Amygdala (tissue), 56 donors: ENCODE results near the gene FUCA2.

Experiments used
- DNase-seq, 56 donors: peaks; one replicate each; lab custom pipeline; 2025; lab: John Stamatoyannopoulos, UW

Gene FUCA2

GRCh38 chr6:143510991-143511891 is at the start of gene FUCA2:
Gene FUCA2, minus strand, starts transcription at chr6:143511720. Its CDS starts 86 bp downstream, at chr6:143511634.
- peak; percentile 42 to 90 (median 78) for DNase-seq

DNA sequence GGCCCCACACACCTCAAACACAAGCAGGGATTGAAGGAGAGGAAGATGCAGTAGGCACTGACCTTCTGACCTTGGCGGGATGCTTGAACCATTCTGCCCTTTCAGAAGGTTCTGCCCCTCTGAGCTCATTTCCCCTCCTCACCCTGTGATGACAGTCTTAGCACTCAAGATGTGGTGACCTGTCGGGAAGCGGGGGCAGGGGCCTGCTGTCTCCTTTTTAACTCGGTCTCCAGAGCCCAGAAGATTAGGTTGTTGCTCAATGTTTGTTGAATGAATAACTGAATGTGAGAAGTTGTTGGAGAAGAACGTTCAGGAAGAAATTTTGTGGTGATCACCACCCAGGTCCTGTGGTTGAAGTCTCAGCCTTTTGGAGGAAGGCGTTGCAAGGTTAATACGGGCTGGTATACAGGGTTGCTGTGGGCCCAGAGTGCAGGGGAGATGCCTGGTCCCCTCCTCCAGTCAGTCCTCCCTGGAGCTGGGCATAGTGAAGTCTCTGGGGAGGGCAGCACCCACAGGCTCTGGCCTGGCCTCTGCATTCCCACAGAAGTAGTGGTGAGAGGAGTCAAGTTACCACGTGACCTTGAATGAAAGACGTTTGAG is 49.7 kb upstream of the FUCA2 start:
- no peak for DNase-seq

DNA sequence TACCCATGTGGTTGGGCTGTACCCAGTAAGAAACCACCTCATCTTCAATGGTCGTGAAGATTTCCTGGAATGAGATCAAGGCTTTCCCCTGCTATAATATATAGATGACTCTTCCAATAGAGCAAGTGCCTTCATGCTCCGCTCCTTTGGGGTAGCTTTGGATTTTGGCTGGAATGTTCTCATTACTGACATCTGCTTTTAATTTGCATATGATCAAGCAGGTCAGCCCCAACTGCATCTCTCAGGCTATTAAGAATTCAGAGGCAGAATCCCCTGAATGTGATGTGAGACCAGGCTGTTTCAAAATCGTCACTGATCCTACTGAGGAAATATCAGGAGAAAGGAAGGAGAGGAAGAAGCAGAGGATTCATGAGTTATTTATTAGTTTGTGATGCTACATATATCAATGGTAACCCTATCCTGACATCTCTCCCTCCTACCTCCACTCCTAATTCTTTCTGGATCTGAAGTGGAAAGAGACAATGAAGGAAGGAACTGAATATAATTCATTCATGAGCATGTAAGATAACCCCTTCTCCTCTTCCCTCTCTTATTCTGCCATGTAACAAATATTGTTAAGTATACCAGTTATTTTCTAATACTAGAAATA is 47.6 kb upstream of the FUCA2 start:
- DNase-seq, result no peak

GRCh38 chr6:143556529-143556928 is 45.0 kb upstream of the FUCA2 start:
- DNase-seq, result no peak

DNA sequence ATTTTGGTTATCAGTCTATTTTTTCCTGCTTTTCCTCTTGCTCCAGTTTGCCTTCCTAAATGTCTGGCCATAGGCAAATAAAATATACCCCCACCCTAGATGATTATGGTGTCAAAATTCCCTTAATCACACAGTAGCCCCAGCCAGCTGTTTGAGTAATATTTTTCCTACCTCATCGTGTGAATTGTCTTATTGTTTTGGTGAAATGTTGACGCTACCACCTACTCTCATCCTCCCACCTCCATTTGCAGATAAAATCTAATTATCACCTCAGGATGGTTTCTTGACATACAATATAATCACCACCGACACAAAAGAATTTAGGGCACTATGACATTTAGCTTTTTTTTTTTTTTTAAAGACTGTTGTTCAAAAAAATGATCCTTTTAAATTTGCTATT is 44.1 kb upstream of the FUCA2 start:
- DNase-seq, result no peak

DNA sequence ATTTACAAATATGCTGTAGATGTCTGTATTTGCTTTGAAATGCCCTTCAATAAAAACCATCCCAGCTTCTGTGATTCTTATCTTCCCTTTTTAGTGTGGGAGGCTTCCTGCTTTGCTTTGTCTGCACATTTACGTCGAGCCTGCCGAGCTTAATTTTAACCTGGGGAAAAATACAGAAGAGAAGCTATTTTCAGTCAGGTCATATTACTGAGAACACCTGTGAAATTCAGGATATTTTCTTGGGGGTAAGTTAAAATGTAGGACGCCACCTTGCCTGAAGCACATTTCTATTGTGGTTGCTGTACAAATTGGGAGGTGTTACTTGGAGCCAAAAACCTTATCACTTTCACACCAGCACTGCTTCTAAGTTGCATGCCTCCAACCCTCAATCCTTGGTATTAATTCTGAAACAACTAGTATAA is 43.6 kb upstream of the FUCA2 start:
- no peak for DNase-seq

GRCh38 chr6:143553337-143553736 is 41.8 kb upstream of the FUCA2 start:
- no peak for DNase-seq

GRCh38 chr6:143549949-143550268 is 38.4 kb upstream of the FUCA2 start:
- no peak for DNase-seq

- no peak for DNase-seq
Measured at GRCh38 chr6:143549221-143549948, 37.9 kb upstream of the FUCA2 start.

DNA sequence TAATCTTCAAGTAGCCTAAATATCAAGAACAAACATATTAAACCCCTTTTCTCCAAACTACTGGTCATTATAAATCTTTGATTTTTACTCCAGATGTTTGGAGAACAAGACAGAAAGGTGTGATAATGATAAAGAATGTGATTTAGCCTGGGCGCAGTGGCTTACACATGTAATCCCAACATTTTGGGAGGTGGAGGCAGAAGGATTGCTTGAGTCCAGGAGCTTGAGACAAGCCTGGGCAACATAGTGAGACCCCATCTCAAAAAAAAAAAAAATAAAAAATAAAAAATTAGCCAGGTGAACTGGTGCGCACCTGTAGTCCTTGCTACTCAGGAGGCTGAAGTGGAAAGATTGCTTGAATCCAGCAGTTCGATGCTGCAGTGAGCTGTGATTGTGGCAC is 35.1 kb upstream of the FUCA2 start:
- no peak for DNase-seq

GRCh38 chr6:143545976-143546547 is 34.5 kb upstream of the FUCA2 start:
- no peak for DNase-seq

GRCh38 chr6:143545165-143545564 is 33.6 kb upstream of the FUCA2 start:
- no peak for DNase-seq

DNA sequence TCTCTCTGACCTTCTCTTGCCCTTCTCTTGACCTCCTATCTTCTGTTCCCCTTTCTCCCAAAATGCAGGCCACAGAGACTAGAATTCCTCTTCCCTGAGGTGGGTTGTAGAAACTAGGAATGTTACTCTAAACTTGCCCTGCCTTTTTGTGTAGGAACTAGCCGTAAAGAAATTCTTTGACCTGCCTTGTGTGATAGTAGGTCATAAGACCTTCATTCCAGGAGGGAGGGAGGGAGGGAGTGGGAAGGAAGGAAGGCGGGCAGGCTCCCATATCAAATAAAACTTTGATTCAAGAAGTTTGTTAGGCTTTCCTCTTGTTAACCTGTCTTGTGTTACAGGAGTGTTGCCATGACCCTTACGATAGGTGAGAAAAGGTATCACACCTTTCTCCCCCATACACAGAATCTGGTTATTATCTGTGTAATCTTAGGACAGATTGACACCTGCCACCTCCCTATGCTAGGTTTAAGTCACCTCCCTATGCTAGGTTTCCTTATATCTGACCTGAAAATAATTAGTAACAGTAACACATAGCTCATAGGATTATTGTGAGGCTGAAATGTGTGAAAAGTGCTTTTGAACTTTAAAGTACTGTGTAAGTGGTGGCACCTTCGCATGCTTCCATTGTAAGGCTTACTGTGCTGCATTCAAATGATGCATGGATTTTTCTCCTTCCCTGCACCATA is 32.6 kb upstream of the FUCA2 start:
- no peak for DNase-seq

DNA sequence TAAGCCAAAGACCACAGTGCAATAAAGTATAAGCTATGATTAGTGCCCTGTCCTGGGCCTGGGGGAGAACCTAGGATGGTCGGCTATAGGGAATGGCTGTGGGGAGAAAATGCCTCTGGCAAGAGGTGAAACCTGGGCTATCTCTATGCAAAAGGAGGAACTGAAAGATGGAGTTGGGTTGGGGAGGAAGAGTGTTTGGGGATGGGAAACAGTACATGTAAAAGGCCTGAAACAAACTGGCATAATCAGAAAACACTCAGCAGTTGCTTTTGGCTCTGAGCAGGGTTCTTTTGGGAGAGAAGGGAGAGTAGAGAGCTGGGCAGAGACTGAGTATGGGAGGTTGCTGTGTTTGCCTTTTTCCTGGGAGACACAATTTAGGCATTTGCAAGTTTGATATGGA is 31.9 kb upstream of the FUCA2 start:
- DNase-seq, result no peak

GRCh38 chr6:143542888-143543287 is 31.4 kb upstream of the FUCA2 start:
- no peak for DNase-seq

GRCh38 chr6:143540192-143540591 is 28.7 kb upstream of the FUCA2 start:
- DNase-seq, result no peak

DNA sequence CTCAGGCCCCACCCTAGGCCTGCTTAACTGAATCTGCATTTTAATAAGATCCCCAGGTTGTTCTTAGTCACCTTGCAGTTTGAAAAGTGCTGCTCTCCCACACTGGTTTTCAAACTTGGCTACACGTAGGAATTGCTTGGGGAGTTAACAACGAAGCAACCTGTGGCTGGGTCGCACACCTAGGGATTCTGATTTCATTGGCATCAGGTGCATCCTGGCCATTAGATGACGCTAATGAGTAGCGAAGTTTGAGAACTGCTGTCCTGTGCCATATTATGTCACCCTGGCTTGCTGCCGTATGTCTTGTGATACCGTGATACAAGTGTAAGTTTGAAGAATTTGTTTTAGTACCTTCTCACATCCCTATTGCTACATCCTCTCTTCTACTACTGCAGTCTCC is 28.2 kb upstream of the FUCA2 start:
- no peak for DNase-seq

DNA sequence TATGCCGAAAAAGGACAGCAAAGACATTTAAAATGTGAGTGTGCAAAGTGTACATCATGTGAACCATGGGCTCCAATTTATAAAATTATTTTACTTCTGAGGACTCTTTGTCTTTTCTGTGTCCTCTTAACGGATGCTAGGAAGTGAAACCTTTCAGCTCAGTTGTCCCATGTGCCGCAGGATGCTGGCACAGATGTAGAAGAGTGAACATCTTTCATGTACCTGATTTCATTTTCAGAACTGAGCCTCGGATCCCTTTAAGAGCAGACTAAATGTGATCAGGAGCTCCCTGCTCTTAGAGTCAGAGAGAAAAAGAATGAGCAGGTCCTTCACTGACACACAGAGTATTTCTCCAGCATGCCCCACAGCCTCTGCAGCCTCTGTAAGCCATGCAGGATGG is 27.6 kb upstream of the FUCA2 start:
- DNase-seq, result no peak

- DNase-seq, result no peak
Measured at GRCh38 chr6:143538374-143538773, 26.9 kb upstream of the FUCA2 start.
